Activated CD8-positive, alpha-beta memory T cell treated with anti-CD3 and anti-CD28 coated beads for 1 hour (primary cell): ENCODE results near the gene NAP1L4.
"Not testable (repeated sequence)": the region's sequence is repeated elsewhere in the genome, so short reads cannot be mapped to it uniquely, and the experiment has no call there.

ENCODE experiments used
- DNase-seq, 2 donors: peaks; one replicate each; pipeline ENCODE4 v3.0.0-alpha.2; 2020; ENCODE audit warnings: low read depth in 1 of 2; ENCODE audit errors: extremely low read depth in 1 of 2

The NAP1L4 gene

GRCh38 chr11:2940147-2940920 lies 51.8 kb downstream of the NAP1L4 start:
- DNase-seq, result no peak

GRCh38 chr11:2938458-2939418 lies 53.4 kb downstream of the NAP1L4 start:
- DNase-seq, result not testable (repeated sequence)

GRCh38 chr11:2937641-2938457 lies 54.3 kb downstream of the NAP1L4 start:
- DNase-seq, result not testable (repeated sequence)

GRCh38 chr11:2934611-2935239 lies 57.4 kb downstream of the NAP1L4 start:
- no peak for DNase-seq

DNA sequence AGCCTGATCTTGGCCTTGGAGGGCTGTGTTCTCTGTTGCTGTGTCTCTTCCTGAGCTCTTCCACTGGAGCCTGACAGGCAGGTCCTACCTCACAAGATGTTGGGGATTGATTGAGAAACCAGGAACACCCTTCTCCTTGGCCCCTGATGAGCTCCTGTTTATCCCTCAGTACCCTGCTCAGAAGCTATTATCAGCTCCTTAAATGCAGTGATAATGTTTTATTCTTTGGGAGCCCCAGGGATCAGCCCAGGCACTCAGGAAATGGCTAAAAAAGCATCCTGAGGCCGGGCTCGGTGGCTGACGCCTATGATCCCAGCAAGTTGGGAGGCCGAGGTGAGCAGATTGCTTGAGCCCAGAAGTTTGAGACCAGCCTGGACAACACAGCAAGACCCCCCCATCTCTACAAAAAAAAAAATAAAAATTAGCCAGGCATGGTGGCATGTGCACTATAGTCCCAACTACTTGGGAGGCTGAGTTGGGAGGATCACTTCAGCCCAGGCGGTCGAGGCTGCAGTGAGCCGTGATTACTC lies 58.0 kb downstream of the NAP1L4 start:
- no peak for DNase-seq

- DNase-seq, result no peak
These were observed 58.6 kb downstream of the NAP1L4 start for GRCh38 chr11:2933375-2934020.

- no peak for DNase-seq
These were observed 59.3 kb downstream of the NAP1L4 start for GRCh38 chr11:2932850-2933251.

DNA sequence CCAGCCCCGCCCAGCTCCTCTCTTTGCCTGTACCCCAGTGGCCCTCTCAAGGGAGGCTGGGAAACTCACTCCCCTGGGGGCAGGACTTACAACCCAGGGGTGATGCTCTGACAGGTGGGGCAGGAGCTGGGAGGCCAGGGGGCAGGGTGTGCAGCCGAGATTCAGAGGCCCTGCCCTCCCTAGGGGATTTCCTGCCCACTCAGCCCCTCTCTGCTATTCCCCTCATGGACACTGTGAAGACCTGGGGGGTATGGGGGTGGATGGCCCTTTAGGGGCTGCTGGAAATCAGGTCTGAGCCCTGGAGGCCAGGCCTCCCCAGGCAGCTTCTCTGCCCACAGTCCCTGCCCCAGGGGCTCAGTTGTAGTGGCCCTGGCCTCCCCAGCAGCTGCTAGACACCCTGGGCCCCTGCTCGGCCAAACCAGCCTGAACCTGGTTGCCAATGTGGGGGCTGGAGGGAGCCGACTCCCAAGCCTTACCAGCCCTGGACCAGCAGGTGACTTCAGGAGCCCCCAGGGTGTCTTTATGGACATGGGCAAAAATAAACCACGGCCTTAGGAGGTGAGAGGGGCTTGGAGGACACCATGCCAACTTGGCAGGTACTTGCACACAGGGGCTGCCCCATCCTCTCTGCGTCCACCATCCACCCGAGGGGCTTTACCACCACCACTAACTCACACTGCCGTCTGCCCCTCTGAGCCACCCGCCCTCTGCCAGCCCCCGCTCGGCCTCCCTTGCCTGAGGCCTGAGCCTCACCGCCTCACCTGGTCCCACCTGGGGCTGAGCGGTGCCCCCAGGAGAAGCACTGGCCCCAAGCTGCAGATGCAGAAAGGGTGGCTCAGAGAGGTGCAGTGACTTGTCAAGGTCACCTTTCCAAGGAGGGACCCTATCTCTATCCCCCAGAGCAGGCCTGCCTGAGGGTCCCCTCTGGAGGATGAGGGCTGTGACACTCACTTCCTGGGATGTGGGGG lies 60.1 kb downstream of the NAP1L4 start:
- DNase-seq, result no peak

GRCh38 chr11:2931420-2931746 lies 60.7 kb downstream of the NAP1L4 start:
- DNase-seq, result no peak

GRCh38 chr11:2930704-2931419 lies 61.3 kb downstream of the NAP1L4 start:
- no peak for DNase-seq

GRCh38 chr11:2929950-2930703 lies 62.0 kb downstream of the NAP1L4 start:
- DNase-seq, result no peak

GRCh38 chr11:2929531-2929949 lies 62.6 kb downstream of the NAP1L4 start:
- DNase-seq, result no peak

DNA sequence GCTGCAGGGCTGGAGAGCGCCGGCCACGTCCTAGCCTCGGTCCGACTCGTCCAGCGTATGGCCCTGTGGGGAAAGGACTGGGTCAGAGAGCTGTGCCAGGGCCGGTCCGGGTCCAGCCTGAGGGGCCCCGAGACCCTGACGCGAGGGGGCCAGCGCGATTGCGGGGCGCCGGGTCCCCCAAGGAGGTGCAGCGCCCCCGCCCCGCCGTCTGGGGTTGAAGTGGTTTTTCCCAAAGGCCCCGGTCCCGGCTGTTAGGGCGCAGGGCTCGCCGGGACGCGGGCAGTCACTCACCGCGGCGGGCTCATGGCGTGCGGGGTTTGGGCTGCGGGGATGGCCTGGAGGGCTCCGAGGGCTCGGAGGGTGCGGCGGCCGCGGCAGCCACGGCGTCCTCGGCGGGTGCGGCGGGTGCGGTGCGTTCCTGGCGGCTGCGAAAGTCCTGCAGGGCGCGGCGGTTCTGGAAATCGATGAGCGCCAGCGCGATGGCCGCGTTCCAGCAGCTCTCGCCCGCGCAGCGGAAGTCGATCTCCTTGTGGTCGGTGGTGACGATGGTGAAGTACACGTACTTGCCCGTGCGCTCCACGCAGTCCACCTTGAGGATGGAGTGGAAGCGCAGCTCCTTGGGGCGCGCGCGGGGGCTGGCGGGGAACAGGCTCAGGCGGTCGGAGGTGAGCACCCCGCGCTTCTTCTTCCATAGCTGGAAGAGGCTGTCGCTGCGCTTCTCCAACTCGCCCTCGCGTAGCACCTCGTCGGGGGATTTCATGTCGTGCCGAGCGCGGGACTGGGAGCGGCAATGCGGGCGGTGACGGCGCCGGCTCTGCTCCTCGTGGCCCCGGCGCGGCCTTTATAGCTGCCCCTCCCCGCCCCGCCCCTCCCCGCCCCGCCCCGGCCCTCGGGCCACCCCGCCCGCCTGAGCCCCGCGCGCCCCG lies 63.3 kb downstream of the NAP1L4 start, which contains the start of gene PHLDA2:
PHLDA2 (minus strand) TSS at position 816 of the 926 bp plus-strand sequence; CDS start at position 760, 56 bp downstream.
- DNase-seq, result no peak

- no peak for DNase-seq
These were observed 64.1 kb downstream of the NAP1L4 start for GRCh38 chr11:2927851-2928604.

GRCh38 chr11:2927121-2927800 lies 64.9 kb downstream of the NAP1L4 start:
- no peak for DNase-seq
